HCT116 (cell line): Measurements from ENCODE around the gene CDK16. TPM values are rescaled to one million over a fixed set of nuclear protein-coding genes. Genes with fewer than 3 reads are reported as not detected.

Experiments
- ATAC-seq: fragments of 200-7000 bp; cut with Tn5 transposase; 2 replicates; pipeline ENCODE4 v1.9.1; 2020; ENCODE audit warnings: mild to moderate bottlenecking, moderate library complexity
- BruUV-seq: library from RNA; stranded (reverse); fragments of 400-500 nt; replicated peaks from 2 replicates; lab custom pipeline; 2021; lab: Mats Ljungman, UMichigan
- CTCF ChIA-PET: fragments of 300-600 bp; sonication (Branson Sonifier 250); formaldehyde crosslinking; loops from one replicate; lab custom pipeline; 2021; ENCODE audit warnings: antibody characterized with exemption; lab: Charles Lee
- POLR2A ChIA-PET: fragments of 300-600, 350-600 bp; sonication (Branson Sonifier 250); formaldehyde crosslinking; loops from one replicate; lab custom pipeline; 2021; ENCODE audit warnings: antibody characterized with exemption; lab: Charles Lee
- RAD21 ChIA-PET, 2 experiments: fragments of 300-600 bp; sonication (Branson Sonifier 250); formaldehyde crosslinking; loops; one replicate each; lab custom pipeline; 2023; ENCODE audit warnings: low total read pairs in 2 of 2; ENCODE audit not compliant: uncharacterized antibody in 2 of 2, unreplicated experiment in 2 of 2, low non-redundant PET in 1 of 2; lab: Charles Lee
- DNase-seq: peaks from one replicate; pipeline ENCODE4 v3.0.0-alpha.2; 2010; ENCODE audit warnings: low read depth, low spot score
- H2AFZ ChIP-seq: fragments of 200-600 bp; shearing (Covaris generic), sonication (generic); 2 replicates; pipeline ENCODE4 v1.6.1; 2017; ENCODE audit warnings: low read depth, mixed run types, mixed read lengths, antibody characterized with exemption, low read length; ENCODE audit not compliant: poor library complexity, severe bottlenecking
- H3K27ac ChIP-seq: 2 replicates; pipeline ENCODE4 v1.5.1; 2012; ENCODE audit warnings: low read depth, low read length
- H3K27me3 ChIP-seq: fragments of 200-600 bp; sonication (generic); 2 replicates; pipeline ENCODE4 v1.6.1; 2016; ENCODE audit warnings: mixed run types, low read length, mixed read lengths; ENCODE audit not compliant: insufficient read depth
- H3K36me3 ChIP-seq, 2 experiments: fragments of 200-500 bp in 1 of 2; fragments of 200-600 bp in 1 of 2; sonication (Bioruptor generic) in 1 of 2; sonication (generic) in 1 of 2; 2 replicates each; pipeline versions ENCODE4 v1.5.1 to v1.6.1; 2014 to 2016; ENCODE audit warnings: low read length in 2 of 2, inconsistent platforms in 1 of 2, mixed read lengths in 1 of 2, mixed run types in 1 of 2; ENCODE audit not compliant: insufficient read depth in 2 of 2, control insufficient read depth in 1 of 2
- H3K4me1 ChIP-seq, 2 experiments: fragments of 200-600 bp in 1 of 2; sonication (generic) in 1 of 2; 2 replicates each; pipeline versions ENCODE4 v1.5.1 to v1.6.1; 2012 to 2017; ENCODE audit warnings: low read length in 2 of 2, inconsistent platforms in 1 of 2, mild to moderate bottlenecking in 1 of 2, mixed read lengths in 1 of 2, mixed run types in 1 of 2, moderate library complexity in 1 of 2; ENCODE audit not compliant: insufficient read depth in 2 of 2, control insufficient read depth in 1 of 2
- H3K4me2 ChIP-seq: fragments of 200-600 bp; sonication (generic); 2 replicates; pipeline ENCODE4 v1.6.1; 2017; ENCODE audit warnings: mixed run types, low read length, mixed read lengths
- H3K4me3 ChIP-seq, 2 experiments: fragments of 200-600 bp in 1 of 2; sonication (generic) in 1 of 2; replicated peaks in 1 of 2; 2 replicates each; pipeline ENCODE4 v1.5.1; 2011 to 2016; ENCODE audit warnings: low read length in 2 of 2, control low read depth in 1 of 2, low read depth in 1 of 2, mild to moderate bottlenecking in 1 of 2, mixed read lengths in 1 of 2, mixed run types in 1 of 2
- H3K79me2 ChIP-seq: fragments of 200-600 bp; sonication (generic); 2 replicates; pipeline ENCODE4 v1.6.1; 2017; ENCODE audit warnings: mild to moderate bottlenecking, mixed run types, low read length, moderate library complexity, mixed read lengths; ENCODE audit not compliant: insufficient read depth
- H3K9ac ChIP-seq: fragments of 200-600 bp; sonication (generic); 2 replicates; pipeline ENCODE4 v1.6.1; 2016; ENCODE audit warnings: low read length, mixed read lengths
- H3K9me2 ChIP-seq: fragments of 200-600 bp; sonication (generic), shearing (Covaris generic); 2 replicates; pipeline ENCODE4 v1.6.1; 2017; ENCODE audit warnings: mixed run types, mild to moderate bottlenecking, moderate library complexity; ENCODE audit not compliant: insufficient read depth
- H3K9me3 ChIP-seq, 2 experiments: fragments of 200-500 bp in 1 of 2; fragments of 200-600 bp in 1 of 2; sonication (Bioruptor generic) in 1 of 2; sonication (generic) in 1 of 2; 2 replicates each; pipeline ENCODE4 v1.6.1; 2014 to 2017; ENCODE audit warnings: low read length in 2 of 2, mixed read lengths in 2 of 2, inconsistent platforms in 1 of 2, low read depth in 1 of 2, mild to moderate bottlenecking in 1 of 2, mixed run types in 1 of 2, moderate library complexity in 1 of 2; ENCODE audit not compliant: control insufficient read depth in 1 of 2, insufficient read depth in 1 of 2
- H4K20me1 ChIP-seq: fragments of 200-600 bp; sonication (generic), shearing (Covaris generic); 2 replicates; pipeline ENCODE4 v1.6.1; 2017; ENCODE audit warnings: mixed run types, mild to moderate bottlenecking, moderate library complexity; ENCODE audit not compliant: insufficient read depth
- EGR1 ChIP-seq: IDR thresholded peaks from 2 replicates; pipeline ENCODE4 v1.6.1; 2012; ENCODE audit warnings: low read depth
- ELF1 ChIP-seq: IDR thresholded peaks from 2 replicates; pipeline ENCODE4 v1.6.1; 2012; ENCODE audit warnings: low read depth, borderline replicate concordance
- EZH2 ChIP-seq: fragments of 200-600 bp; sonication (generic); IDR thresholded peaks from 2 replicates; pipeline ENCODE4 v1.6.1; 2017; ENCODE audit warnings: antibody characterized with exemption, mixed run types
- JUND ChIP-seq: IDR thresholded peaks from 2 replicates; pipeline ENCODE4 v1.6.1; 2012
- MAX ChIP-seq: IDR thresholded peaks from 2 replicates; pipeline ENCODE4 v1.6.1; 2012
- POLR2A ChIP-seq: IDR thresholded peaks from 2 replicates; pipeline ENCODE4 v1.7.0; 2011; ENCODE audit warnings: borderline replicate concordance; ENCODE audit not compliant: insufficient read depth, insufficient read length; ENCODE audit errors: extremely low read depth
- REST ChIP-seq: IDR thresholded peaks from 2 replicates; pipeline ENCODE4 v1.6.1; 2012; ENCODE audit warnings: low read depth
- SP1 ChIP-seq: IDR thresholded peaks from 2 replicates; pipeline ENCODE4 v1.6.1; 2012; ENCODE audit warnings: low read depth
- ZFX ChIP-seq: fragments of 450-650 bp; IDR thresholded peaks from 2 replicates; pipeline ENCODE4 v1.6.1; 2017
- intact Hi-C: fragments of 100-400 bp; cut with micrococcal nuclease; formaldehyde crosslinking; loops from 2 replicates; pipeline ENCODE4 v1.10.0; 2022
- total RNA-seq: library from RNA; stranded (reverse); gene quantifications from one replicate; pipeline ENCODE4 v1.2.1, GENCODE V29; 2021; ENCODE audit not compliant: unreplicated experiment

The CDK16 gene
- total RNA-seq, 1 experiment from 2014 or later, result 131 TPM

GRCh38 chrX:47242321-47242720 is 23.8 kb downstream of the CDK16 start:
- H3K4me2 ChIP-seq, result no peak overlapping the region
- no peak overlapping the region for H3K27ac ChIP-seq
- no peak overlapping the region for H2AFZ ChIP-seq
- H3K9ac ChIP-seq, result no peak overlapping the region
- no peaks in the 10 kb centered on the region for H3K9me3 ChIP-seq
- no peaks in the 10 kb centered on the region for H3K27me3 ChIP-seq
- no peaks in the 10 kb centered on the region for H4K20me1 ChIP-seq
- ATAC-seq, result no peak
- TF ChIP-seq MAX, result no peak
- TF ChIP-seq, all 23 proteins: peak for 0
- Histone ChIP-seq H3K9me2 (no peaks in the 10 kb centered on the region), H3K79me2 (0 out of 2 replicates have a peak, but pooled peaks cover under 1% of the 10 kb centered on the region), H3K4me1 (no peaks in the 10 kb centered on the region), H3K4me3 (no peak overlapping the region), H3K36me3 (no peaks in the 10 kb centered on the region; a peak in 1 of 4 replicates)
- intact Hi-C loops, result no loop called here
- CTCF ChIA-PET, result no interaction called here
- POLR2A ChIA-PET, result no interaction called here
- no peak for DNase-seq
- RAD21 ChIA-PET, result no interaction called here
- no TSS peak for BruUV-seq

GRCh38 chrX:47243351-47243750 is 24.9 kb downstream of the CDK16 start:
- no TSS peak for BruUV-seq
- TF ChIP-seq POLR2A (no peak), SP1 (no peak), ZFX (no peak), JUND (no peak), EGR1 (no peak), ELF1 (no peak), EZH2 (no peak), REST (no peak)
- Histone ChIP-seq H3K27ac (no peak overlapping the region), H3K27me3 (no peaks in the 10 kb centered on the region), H2AFZ (no peak overlapping the region), H3K4me2 (no peak overlapping the region), H3K36me3 (no peaks in the 10 kb centered on the region; a peak in 1 of 4 replicates), H3K9me2 (no peaks in the 10 kb centered on the region), H3K9ac (no peak overlapping the region), H3K4me3 (no peak overlapping the region), H3K4me1 (no peaks in the 10 kb centered on the region), H3K79me2 (no peaks in the 10 kb centered on the region), H3K9me3 (no peaks in the 10 kb centered on the region), H4K20me1 (no peaks in the 10 kb centered on the region)
- intact Hi-C loops, result no loop called here
- ChIA-PET CTCF (no interaction called here), RAD21 (no interaction called here), POLR2A (no interaction called here)
- ATAC-seq, result no peak
- DNase-seq, result no peak
